Activated T-cell treated with anti-CD3 and anti-CD28 coated beads, Interleukin-2, amount 50 U/mL, for 4 hours (primary cell): ENCODE data around the gene EHBP1. TPM values are rescaled to one million over a fixed set of nuclear protein-coding genes. Genes with fewer than 3 reads are reported as not detected.
"Not testable (repeated sequence)": the region's sequence is repeated elsewhere in the genome, so short reads cannot be mapped to it uniquely, and the experiment has no call there.

Experiments used
- ATAC-seq, 2 donors: fragments of 200-7000 bp; cut with Tn5 transposase; one replicate each; pipeline ENCODE4 v1.10.0; 2021
- DNase-seq: peaks from one replicate; pipeline ENCODE4 v3.0.0-alpha.2; 2020
- H3K27me3 Mint-ChIP-seq: one replicate; pipeline ENCODE4 v1.8.0; 2021; ENCODE audit warnings: low read depth, mixed read lengths
- H3K36me3 Mint-ChIP-seq: one replicate; pipeline ENCODE4 v1.8.0; 2022; ENCODE audit warnings: mixed read lengths; ENCODE audit not compliant: insufficient read depth
- H3K4me1 Mint-ChIP-seq: one replicate; pipeline ENCODE4 v1.8.0; 2021; ENCODE audit warnings: low read depth, mixed read lengths
- H3K4me3 Mint-ChIP-seq: one replicate; pipeline ENCODE4 v1.8.0; 2021; ENCODE audit warnings: mild to moderate bottlenecking, moderate library complexity, mixed read lengths
- H3K9me3 Mint-ChIP-seq: one replicate; pipeline ENCODE4 v1.8.0; 2021; ENCODE audit warnings: mixed read lengths
- total RNA-seq, 3 donors: library from RNA; stranded (reverse); gene quantifications; one replicate each; pipeline ENCODE4 v1.2.1, GENCODE V29; 2021

EHBP1 gene
- total RNA-seq, 3 donors from 2014 or later = 19.8 to 21.4 (median 20.2) TPM

GRCh38 chr2:62685256-62685655, 20.3 kb upstream of the EHBP1 start:
- Mint-ChIP-seq H3K4me1 (no peaks in the 10 kb centered on the region), H3K27me3 (peaks cover 40% of the 10 kb centered on the region), H3K36me3 (no peaks in the 10 kb centered on the region), H3K9me3 (no peaks in the 10 kb centered on the region), H3K4me3 (no peak overlapping the region)
- ATAC-seq = no peak
- no peak for DNase-seq

- no peaks in the 10 kb centered on the region for H3K4me1 Mint-ChIP-seq
- no peak overlapping the region for H3K4me3 Mint-ChIP-seq
- H3K27me3 Mint-ChIP-seq = peaks cover 38% of the 10 kb centered on the region
- ATAC-seq (no peak), DNase-seq (no peak)
- H3K36me3 Mint-ChIP-seq = no peaks in the 10 kb centered on the region
- no peaks in the 10 kb centered on the region for H3K9me3 Mint-ChIP-seq
These were observed 19.4 kb upstream of the EHBP1 start for GRCh38 chr2:62686012-62686685.

- no peak for ATAC-seq
- H3K9me3 Mint-ChIP-seq = no peaks in the 10 kb centered on the region
- peaks cover 36% of the 10 kb centered on the region for H3K27me3 Mint-ChIP-seq
- H3K36me3 Mint-ChIP-seq = no peaks in the 10 kb centered on the region
- H3K4me1 Mint-ChIP-seq = no peaks in the 10 kb centered on the region
- no peak overlapping the region for H3K4me3 Mint-ChIP-seq
- no peak for DNase-seq
These were observed 17.9 kb upstream of the EHBP1 start for GRCh38 chr2:62687636-62688035.

- Mint-ChIP-seq H3K9me3 (no peaks in the 10 kb centered on the region), H3K4me3 (no peak overlapping the region), H3K4me1 (no peaks in the 10 kb centered on the region), H3K27me3 (peaks cover 37% of the 10 kb centered on the region), H3K36me3 (no peaks in the 10 kb centered on the region)
- DNase-seq (no peak), ATAC-seq (no peak)
These were observed 16.7 kb upstream of the EHBP1 start for GRCh38 chr2:62688771-62689170.

GRCh38 chr2:62691186-62691585, 14.3 kb upstream of the EHBP1 start:
- no peak overlapping the region for H3K4me3 Mint-ChIP-seq
- ATAC-seq (no peak), DNase-seq (no peak)
- H3K4me1 Mint-ChIP-seq = no peaks in the 10 kb centered on the region
- no peaks in the 10 kb centered on the region for H3K36me3 Mint-ChIP-seq
- peaks cover 39% of the 10 kb centered on the region for H3K27me3 Mint-ChIP-seq
- no peaks in the 10 kb centered on the region for H3K9me3 Mint-ChIP-seq

GRCh38 chr2:62692225-62692624, 13.3 kb upstream of the EHBP1 start:
- no peaks in the 10 kb centered on the region for H3K9me3 Mint-ChIP-seq
- H3K27me3 Mint-ChIP-seq = peaks cover 35% of the 10 kb centered on the region
- H3K4me1 Mint-ChIP-seq = no peaks in the 10 kb centered on the region
- H3K4me3 Mint-ChIP-seq = no peak overlapping the region
- ATAC-seq = no peak
- no peak for DNase-seq
- no peaks in the 10 kb centered on the region for H3K36me3 Mint-ChIP-seq

GRCh38 chr2:62698653-62699052, 6.9 kb upstream of the EHBP1 start:
- H3K4me3 Mint-ChIP-seq = no peak overlapping the region
- H3K4me1 Mint-ChIP-seq = no peaks in the 10 kb centered on the region
- no peak for DNase-seq
- H3K27me3 Mint-ChIP-seq = peaks cover 16% of the 10 kb centered on the region
- no peak for ATAC-seq
- no peaks in the 10 kb centered on the region for H3K9me3 Mint-ChIP-seq
- H3K36me3 Mint-ChIP-seq = no peaks in the 10 kb centered on the region

- H3K4me3 Mint-ChIP-seq = peak overlapping the region; percentile 82
- DNase-seq (no peak), ATAC-seq (no peak)
- H3K36me3 Mint-ChIP-seq = peaks cover 9% of the 10 kb centered on the region
- H3K27me3 Mint-ChIP-seq = no peaks in the 10 kb centered on the region
- peaks cover 35% of the 10 kb centered on the region for H3K4me1 Mint-ChIP-seq
- H3K9me3 Mint-ChIP-seq = peaks cover 3% of the 10 kb centered on the region
These were observed 883 bp upstream of the EHBP1 start for GRCh38 chr2:62704654-62705006.

GRCh38 chr2:62705859-62706720, 577 bp downstream of the EHBP1 start:
- Mint-ChIP-seq H3K4me3 (peak overlapping the region; percentile 82), H3K9me3 (peaks cover 3% of the 10 kb centered on the region), H3K36me3 (peaks cover 9% of the 10 kb centered on the region), H3K4me1 (peaks cover 35% of the 10 kb centered on the region), H3K27me3 (no peaks in the 10 kb centered on the region)
- DNase-seq = peak; percentile 36
- ATAC-seq = peak; percentile 4 to 9

GRCh38 chr2:62706721-62707521, 1.4 kb downstream of the EHBP1 start:
- ATAC-seq = no peak
- H3K9me3 Mint-ChIP-seq = peaks cover 3% of the 10 kb centered on the region
- no peak for DNase-seq
- H3K27me3 Mint-ChIP-seq = no peaks in the 10 kb centered on the region
- H3K4me3 Mint-ChIP-seq = peak overlapping the region; percentile 82
- H3K36me3 Mint-ChIP-seq = peaks cover 9% of the 10 kb centered on the region
- H3K4me1 Mint-ChIP-seq = peaks cover 35% of the 10 kb centered on the region

GRCh38 chr2:62708751-62709150, 3.2 kb downstream of the EHBP1 start:
- H3K36me3 Mint-ChIP-seq = peaks cover 9% of the 10 kb centered on the region
- H3K27me3 Mint-ChIP-seq = no peaks in the 10 kb centered on the region
- H3K4me1 Mint-ChIP-seq = peaks cover 35% of the 10 kb centered on the region
- peaks cover 3% of the 10 kb centered on the region for H3K9me3 Mint-ChIP-seq
- ATAC-seq (no peak), DNase-seq (no peak)
- no peak overlapping the region for H3K4me3 Mint-ChIP-seq

- Mint-ChIP-seq H3K36me3 (peaks cover 17% of the 10 kb centered on the region), H3K4me1 (peaks cover 24% of the 10 kb centered on the region), H3K27me3 (no peaks in the 10 kb centered on the region), H3K9me3 (peaks cover 3% of the 10 kb centered on the region), H3K4me3 (no peak overlapping the region)
- ATAC-seq = no peak
- DNase-seq = no peak
These were observed 6.5 kb downstream of the EHBP1 start for GRCh38 chr2:62711832-62712494.

GRCh38 chr2:62713196-62713595, 7.7 kb downstream of the EHBP1 start:
- H3K4me3 Mint-ChIP-seq, H3K9me3 Mint-ChIP-seq, ATAC-seq, H3K27me3 Mint-ChIP-seq, DNase-seq: not testable (repeated sequence)
- peaks cover 16% of the 10 kb centered on the region for H3K4me1 Mint-ChIP-seq
- peaks cover 19% of the 10 kb centered on the region for H3K36me3 Mint-ChIP-seq

GRCh38 chr2:62713837-62714236, 8.3 kb downstream of the EHBP1 start:
- Mint-ChIP-seq H3K4me1 (peaks cover 11% of the 10 kb centered on the region), H3K36me3 (peaks cover 14% of the 10 kb centered on the region), H3K27me3 (no peaks in the 10 kb centered on the region), H3K9me3 (peaks cover 3% of the 10 kb centered on the region), H3K4me3 (no peak overlapping the region)
- DNase-seq (no peak), ATAC-seq (no peak)
